Fibroblast of skin of left biceps (primary cell): Measurements from ENCODE around the gene RNF123.

Experiments
- DNase-seq, 2 experiments: peaks; one replicate each; pipeline ENCODE4 v3.0.0-alpha.2; 2013; ENCODE audit warnings: low read depth in 2 of 2

RNF123 gene

GRCh38 chr3:49689046-49689907 is at the start of gene RNF123, which contains the start of gene MST1:
RNF123 (plus strand) TSS chr3:49689557; CDS start chr3:49691166, 1,609 bp downstream.
MST1 (minus strand) TSS chr3:49689474; CDS start chr3:49688691, 783 bp downstream.
- DNase-seq = peak; percentile 71 to 73

GRCh38 chr3:49641292-49641691 is 48.1 kb upstream of the RNF123 start:
- no peak for DNase-seq

GRCh38 chr3:49641921-49642707 is 47.2 kb upstream of the RNF123 start:
- no peak for DNase-seq

DNA sequence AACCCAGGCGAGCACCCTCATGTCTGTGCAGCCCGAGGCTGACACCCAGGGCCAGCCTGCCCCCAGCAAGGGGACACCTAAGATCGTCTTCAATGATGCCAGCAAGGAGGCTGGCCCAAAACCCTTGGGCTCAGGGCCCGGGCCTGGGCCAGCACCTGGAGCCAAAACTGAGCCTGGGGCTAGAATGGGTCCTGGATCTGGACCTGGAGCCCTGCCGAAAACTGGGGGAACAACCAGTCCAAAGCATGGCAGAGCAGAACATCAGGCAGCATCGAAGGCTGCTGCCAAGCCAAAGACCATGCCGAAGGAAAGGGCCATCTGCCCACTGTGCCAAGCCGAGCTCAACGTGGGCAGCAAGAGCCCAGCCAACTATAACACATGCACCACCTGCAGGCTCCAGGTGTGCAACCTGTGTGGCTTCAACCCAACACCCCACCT is 46.6 kb upstream of the RNF123 start:
- no peak for DNase-seq

DNA sequence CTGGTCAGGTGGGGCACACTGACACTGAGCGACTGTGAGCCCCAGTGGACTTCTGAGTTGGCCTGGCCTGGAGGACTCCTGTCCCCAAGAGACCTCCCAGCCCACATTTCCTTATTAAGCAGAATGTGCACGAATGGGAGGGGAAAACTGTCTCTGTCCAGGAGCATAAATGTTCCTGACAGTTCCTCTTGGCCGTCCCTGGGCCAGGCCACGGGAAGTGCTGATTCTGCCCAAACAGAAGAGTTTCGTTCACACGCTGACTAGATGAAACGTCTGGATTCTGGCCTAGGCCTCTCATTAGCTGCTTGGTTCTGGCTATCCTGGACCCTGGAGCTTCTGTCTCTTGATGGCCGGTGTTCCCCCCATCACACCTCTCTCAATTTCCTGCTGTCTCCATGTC is 44.7 kb upstream of the RNF123 start:
- DNase-seq = no peak

DNA sequence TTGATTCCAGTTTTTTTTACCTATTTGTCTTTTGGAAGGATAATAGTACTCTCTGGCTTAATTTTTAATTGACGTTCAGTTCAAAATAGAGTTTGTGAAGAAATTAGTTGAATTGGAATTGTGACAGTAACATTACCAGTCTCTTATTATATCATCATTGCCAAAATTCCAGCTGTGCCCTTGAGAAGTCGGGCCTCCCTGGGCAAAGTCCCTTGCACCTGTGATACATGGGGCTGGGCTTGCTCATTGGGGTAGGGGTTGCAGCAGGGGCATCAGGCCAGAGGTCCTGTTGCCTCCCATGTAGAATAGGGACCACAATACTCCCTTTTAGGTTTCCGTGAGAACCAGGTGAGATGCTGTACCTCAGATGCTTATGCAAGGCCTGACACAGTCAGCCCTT is 43.1 kb upstream of the RNF123 start:
- DNase-seq = no peak

DNA sequence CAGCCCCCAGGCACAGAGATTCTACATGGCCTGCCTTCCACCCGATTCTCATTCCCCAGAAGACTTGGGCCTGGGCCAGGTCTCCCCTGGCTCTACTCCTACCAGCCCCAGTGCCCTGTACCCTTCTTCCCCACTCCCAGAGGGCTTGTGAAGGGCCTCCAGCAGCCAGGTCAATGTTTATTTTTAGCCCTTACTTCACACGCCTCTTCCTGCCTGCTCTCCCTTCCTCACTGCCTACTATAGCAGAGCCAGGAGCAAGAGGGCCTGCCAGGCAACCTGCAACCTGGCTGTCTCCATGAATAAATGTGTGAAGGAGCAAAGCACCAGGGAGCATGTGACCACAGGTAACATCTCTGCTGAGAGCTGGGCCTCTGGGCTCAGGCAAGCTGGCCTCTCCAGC is 41.6 kb upstream of the RNF123 start:
- no peak for DNase-seq

DNA sequence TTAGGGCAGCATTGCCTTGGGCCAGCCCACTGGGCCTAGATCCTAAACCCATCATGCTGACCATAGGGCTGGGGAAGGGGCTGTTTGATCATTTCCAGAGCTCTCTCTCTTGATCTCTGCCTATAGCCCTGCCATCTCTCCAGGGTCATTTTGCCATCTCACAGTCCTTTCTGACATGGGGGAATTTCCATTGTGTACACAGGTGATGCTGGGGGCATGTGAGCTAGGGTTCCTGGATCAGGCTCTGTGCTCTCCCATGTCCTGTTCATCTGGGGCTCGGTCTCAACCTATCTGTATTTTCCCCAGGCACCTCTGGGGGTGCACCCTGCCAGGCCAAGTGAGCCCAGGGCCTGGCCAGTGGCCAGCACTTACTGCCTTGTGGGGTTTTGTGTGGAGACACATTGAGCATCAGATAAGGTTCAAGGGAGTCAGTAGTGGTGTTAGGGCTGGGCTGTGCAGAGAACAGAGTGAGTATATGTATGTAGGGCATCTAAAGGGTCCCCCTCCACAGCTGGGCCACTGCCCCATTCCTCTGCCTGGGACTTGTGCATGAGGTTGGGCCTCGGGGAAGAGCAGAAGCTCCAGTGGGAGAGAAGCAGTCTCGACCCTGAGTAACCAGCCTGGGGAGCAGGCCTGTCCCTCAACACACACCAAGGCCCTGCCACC is 40.9 kb upstream of the RNF123 start:
- DNase-seq = no peak

GRCh38 chr3:49649576-49649975 is 39.8 kb upstream of the RNF123 start:
- no peak for DNase-seq

DNA sequence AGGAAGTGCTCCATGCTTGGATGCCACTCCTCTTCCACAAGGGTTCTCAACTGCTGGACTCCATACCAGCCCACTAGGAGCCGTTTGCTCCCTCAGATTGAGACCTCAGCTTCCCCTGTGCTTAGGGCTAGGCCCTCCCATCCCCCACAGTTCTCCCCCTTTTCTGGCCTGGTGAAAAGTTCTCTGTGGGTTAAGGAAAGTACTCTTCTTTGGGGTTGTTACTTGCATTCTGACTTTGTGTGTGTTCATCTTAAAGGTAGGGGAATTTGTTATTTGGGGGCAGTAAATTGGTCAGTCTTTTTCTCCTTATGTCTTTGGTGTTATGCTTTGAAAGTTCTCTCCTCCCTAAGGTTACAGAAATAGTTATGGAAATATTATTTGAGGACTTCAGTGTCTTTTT is 39.2 kb upstream of the RNF123 start:
- DNase-seq = no peak

GRCh38 chr3:49650637-49651036 is 38.7 kb upstream of the RNF123 start:
- no peak for DNase-seq

DNA sequence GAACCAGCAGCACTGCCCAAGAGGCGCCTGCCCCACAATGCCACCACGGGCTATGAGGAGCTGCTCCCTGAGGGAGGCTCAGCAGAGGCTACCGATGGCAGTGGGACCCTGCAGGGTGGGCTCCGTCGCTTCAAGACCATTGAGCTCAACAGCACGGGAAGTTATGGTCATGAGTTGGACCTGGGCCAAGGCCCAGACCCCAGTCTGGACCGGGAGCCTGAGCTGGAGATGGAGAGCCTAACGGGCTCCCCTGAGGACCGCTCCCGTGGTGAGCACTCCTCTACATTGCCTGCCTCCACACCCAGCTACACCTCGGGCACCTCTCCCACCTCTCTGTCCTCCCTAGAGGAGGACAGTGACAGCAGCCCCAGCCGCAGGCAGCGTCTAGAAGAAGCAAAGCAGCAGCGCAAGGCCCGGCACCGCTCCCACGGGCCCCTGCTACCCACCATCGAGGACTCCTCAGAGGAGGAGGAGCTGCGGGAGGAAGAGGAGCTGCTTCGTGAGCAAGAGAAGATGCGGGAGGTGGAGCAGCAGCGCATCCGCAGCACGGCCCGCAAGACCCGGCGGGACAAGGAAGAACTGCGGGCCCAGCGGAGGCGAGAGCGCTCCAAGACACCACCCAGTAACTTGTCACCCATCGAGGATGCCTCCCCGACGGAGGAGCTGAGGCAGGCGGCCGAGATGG is 37.0 kb upstream of the RNF123 start:
- no peak for DNase-seq

DNA sequence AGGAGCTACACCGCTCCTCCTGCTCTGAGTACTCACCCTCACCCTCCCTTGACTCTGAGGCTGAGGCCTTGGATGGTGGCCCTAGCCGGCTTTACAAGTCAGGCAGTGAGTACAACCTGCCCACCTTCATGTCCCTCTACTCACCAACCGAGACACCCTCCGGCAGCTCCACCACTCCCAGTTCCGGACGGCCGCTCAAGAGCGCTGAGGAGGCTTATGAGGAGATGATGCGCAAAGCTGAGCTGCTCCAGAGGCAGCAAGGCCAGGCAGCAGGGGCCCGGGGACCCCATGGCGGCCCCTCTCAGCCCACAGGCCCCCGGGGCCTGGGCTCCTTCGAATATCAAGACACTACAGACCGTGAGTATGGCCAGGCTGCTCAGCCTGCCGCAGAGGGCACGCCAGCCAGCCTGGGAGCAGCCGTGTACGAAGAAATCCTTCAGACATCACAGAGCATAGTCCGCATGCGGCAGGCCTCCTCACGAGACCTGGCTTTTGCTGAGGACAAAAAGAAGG is 36.4 kb upstream of the RNF123 start:
- DNase-seq = no peak

- DNase-seq = no peak
Measured at GRCh38 chr3:49653621-49654020, 35.7 kb upstream of the RNF123 start.

DNA sequence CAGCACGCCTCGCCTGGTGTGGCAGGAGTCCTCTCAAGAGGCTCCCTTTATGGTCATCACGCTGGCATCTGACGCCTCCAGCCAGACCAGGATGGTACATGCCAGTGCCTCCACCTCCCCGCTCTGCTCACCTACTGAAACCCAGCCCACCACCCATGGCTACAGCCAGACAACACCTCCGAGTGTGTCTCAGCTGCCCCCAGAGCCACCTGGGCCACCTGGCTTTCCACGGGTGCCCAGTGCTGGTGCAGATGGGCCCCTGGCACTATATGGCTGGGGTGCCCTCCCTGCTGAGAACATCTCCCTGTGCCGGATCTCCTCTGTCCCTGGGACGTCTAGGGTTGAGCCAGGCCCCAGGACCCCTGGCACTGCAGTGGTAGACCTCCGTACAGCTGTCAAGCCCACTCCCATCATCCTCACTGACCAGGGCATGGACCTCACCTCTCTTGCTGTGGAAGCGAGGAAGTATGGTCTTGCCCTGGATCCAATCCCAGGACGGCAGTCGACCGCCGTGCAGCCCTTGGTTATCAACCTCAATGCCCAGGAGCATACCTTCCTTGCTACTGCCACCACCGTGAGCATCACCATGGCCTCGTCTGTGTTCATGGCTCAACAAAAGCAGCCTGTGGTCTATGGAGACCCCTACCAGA is 35.1 kb upstream of the RNF123 start:
- DNase-seq = no peak

- DNase-seq = no peak
Measured at GRCh38 chr3:49654955-49655556, 34.3 kb upstream of the RNF123 start.

GRCh38 chr3:49655731-49656285 is 33.5 kb upstream of the RNF123 start:
- DNase-seq = no peak

DNA sequence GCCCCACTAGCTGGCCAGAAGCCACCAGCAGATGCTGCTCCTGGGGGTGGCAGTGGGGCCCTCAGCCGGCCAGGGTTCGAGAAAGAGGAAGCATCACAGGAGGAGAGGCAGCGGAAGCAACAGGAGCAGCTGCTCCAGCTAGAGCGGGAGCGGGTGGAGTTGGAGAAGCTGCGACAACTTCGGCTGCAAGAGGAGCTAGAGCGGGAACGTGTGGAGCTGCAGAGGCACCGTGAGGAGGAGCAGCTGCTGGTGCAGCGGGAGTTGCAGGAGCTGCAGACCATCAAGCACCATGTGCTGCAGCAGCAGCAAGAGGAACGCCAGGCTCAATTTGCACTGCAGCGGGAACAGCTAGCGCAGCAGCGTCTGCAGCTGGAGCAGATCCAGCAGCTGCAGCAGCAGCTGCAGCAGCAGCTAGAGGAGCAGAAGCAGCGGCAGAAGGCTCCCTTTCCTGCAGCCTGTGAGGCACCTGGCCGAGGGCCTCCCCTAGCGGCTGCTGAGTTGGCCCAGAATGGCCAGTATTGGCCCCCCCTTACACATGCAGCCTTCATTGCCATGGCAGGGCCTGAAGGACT is 32.7 kb upstream of the RNF123 start:
- no peak for DNase-seq

DNA sequence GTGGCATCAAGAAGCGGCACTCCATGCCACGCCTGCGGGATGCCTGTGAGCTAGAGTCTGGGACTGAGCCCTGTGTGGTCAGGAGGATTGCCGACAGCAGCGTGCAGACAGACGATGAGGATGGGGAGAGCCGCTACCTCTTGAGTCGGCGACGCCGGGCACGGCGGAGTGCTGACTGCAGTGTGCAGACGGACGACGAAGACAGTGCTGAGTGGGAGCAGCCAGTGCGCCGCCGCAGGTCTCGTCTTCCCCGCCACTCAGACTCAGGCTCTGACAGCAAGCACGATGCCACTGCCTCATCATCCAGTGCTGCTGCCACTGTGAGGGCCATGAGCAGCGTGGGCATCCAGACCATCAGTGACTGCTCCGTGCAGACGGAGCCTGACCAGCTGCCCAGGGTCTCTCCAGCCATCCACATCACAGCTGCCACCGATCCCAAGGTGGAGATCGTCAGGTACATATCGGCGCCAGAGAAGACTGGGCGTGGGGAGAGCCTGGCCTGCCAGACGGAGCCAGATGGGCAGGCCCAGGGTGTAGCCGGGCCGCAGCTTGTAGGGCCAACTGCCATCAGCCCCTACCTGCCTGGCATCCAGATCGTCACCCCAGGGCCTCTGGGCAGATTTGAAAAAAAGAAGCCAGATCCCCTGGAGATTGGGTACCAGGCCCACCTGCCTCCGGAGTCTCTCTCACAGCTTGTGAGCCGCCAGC is 32.0 kb upstream of the RNF123 start:
- DNase-seq = no peak
